C4-2B (cell line): ENCODE data around the gene TPM4.

ENCODE experiments used
- H3K27ac ChIP-seq: fragments of 450-650 bp; 2 replicates; pipeline ENCODE4 v1.5.1; 2017
- ZFX ChIP-seq: fragments of 450-650 bp; IDR thresholded peaks from 2 replicates; pipeline ENCODE4 v1.6.1; 2017
- TF ChIP-seq, protein P1 (sequence below): fragments of 450-650 bp; conservative IDR thresholded peaks from 2 replicates; pipeline ENCODE4 v1.5.1; 2017; ENCODE audit warnings: mild to moderate bottlenecking

The TPM4 gene

DNA sequence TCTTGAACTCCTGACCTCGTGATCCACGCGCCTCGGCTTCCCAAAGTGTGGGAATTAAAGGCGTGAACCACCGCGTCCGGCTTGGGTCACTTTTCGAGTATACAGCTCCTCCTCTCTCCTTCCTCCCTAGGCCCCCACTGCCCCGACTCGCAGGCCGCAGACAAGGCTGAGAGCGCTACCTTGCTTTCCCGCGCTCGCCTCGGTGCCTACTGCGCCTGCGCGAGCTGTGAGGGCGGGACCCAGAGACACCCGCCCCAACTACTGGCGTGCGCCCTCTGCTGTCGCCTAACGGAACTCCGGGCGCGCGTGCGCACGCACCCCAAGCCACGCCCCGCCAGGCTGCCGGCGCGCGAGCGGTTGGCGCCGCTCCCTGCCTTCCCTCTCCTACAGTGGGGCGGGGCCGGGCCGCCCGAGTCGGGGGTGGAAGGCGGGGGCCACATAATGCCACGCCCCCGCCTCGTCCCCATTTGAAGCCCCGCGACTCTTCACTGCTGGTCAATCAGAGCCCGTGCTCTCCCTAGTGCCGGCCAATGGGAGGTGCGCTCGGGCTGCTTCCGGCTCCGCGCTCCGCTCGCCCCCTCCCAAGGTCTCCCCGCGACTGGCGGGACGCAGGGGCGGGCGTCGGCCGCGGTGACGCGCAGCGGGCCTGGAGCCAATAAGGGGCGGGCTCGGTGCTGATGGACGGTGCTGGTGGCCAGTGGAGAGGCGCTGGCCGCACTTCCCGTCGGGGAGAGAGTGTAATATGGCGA is 35.0 kb downstream of the TPM4 start, which contains the start of gene RAB8A:
Gene RAB8A, plus strand, starts transcription at position 730 of the 749 bp plus-strand sequence. Its CDS starts 13 bp downstream, at position 743.
- TF ChIP-seq, protein P1, sequence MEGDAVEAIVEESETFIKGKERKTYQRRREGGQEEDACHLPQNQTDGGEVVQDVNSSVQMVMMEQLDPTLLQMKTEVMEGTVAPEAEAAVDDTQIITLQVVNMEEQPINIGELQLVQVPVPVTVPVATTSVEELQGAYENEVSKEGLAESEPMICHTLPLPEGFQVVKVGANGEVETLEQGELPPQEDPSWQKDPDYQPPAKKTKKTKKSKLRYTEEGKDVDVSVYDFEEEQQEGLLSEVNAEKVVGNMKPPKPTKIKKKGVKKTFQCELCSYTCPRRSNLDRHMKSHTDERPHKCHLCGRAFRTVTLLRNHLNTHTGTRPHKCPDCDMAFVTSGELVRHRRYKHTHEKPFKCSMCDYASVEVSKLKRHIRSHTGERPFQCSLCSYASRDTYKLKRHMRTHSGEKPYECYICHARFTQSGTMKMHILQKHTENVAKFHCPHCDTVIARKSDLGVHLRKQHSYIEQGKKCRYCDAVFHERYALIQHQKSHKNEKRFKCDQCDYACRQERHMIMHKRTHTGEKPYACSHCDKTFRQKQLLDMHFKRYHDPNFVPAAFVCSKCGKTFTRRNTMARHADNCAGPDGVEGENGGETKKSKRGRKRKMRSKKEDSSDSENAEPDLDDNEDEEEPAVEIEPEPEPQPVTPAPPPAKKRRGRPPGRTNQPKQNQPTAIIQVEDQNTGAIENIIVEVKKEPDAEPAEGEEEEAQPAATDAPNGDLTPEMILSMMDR = peak; percentile 98
- peak; percentile 37; the same call in 1 of the 2 replicates for TF ChIP-seq ZFX
- H3K27ac ChIP-seq = peak within 1 kb of the TSS; percentile 94

DNA sequence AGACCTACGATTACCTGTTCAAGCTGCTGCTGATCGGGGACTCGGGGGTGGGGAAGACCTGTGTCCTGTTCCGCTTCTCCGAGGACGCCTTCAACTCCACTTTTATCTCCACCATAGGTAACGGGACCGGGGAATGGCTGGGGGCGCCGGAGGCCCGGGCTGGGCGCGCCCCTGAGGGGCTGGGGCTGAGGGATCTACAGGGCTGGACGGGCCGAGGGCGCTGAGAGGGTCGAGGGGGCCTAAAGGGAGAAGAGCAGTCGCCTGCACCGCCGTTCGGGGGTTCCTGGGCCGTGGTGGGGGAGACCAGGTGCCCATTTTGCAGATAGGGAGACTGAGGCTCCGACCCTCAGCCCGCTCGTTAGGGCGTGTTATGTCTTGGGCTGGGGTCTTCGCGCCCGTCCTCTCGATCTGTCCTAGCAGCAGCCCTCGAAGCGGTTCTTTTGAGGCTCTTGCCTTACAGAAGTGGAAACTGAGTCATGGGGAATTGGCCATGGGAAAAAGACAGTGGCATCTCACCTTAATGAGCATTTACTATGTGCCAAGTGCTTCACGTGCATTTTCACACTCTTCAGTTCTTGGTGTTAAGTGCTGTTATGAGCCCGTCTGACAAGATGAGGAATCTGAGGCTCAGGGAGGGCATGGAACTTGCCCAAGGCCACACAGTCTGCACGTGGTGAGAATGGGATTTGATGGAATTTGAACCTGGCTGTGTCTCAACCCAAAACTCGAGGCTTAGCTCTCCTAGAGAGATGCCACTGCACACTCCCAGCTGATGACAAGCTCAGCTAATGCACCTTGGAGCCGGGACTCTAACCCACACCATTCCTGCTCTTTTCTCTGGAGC is 35.8 kb downstream of the TPM4 start:
- peak overlapping the region; percentile 94 for H3K27ac ChIP-seq
- TF ChIP-seq ZFX = no peak
- TF ChIP-seq, protein P1 = no peak

DNA sequence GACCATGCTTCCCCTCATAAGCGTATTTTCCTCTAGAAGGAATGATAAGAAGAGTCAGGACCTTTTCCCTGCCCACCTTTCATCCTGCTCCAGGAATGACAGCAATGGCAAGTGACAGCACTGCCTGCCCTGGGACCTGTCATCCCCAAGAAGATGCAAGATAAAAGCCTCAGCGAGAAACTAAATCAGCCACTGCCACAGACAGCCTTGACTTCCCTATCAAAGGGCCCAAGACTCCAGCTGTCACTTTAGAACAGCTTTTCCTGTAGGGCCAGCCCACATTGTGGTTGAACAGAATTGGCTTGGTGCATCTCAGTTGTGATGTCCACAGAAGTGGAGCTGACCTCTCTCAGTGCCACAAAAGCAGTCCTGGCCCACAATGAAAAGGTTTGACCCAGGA is 36.5 kb downstream of the TPM4 start:
- TF ChIP-seq ZFX = no peak
- TF ChIP-seq, protein P1 = no peak
- peak overlapping the region; percentile 94 for H3K27ac ChIP-seq

DNA sequence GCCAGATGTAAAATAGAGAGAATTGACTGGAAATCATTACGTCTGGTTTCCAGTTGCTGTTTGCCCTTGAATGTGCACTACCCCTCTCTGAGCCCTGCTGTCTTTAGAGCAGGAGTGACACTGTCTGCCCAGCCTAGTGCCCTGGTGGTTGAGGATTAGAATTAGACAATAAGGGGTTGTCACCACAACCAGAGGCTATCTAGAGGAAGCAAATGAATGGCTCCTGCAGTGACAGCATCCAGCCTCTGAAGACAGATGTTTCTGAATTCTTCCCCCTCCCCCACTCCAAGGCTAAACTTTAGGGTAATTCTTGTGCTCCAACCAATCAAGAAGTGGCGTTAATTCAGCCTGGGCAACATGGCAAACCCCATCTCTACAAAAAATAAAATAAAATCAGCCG is 37.4 kb downstream of the TPM4 start:
- TF ChIP-seq, protein P1 = no peak
- TF ChIP-seq ZFX = no peak
- no peak overlapping the region for H3K27ac ChIP-seq

DNA sequence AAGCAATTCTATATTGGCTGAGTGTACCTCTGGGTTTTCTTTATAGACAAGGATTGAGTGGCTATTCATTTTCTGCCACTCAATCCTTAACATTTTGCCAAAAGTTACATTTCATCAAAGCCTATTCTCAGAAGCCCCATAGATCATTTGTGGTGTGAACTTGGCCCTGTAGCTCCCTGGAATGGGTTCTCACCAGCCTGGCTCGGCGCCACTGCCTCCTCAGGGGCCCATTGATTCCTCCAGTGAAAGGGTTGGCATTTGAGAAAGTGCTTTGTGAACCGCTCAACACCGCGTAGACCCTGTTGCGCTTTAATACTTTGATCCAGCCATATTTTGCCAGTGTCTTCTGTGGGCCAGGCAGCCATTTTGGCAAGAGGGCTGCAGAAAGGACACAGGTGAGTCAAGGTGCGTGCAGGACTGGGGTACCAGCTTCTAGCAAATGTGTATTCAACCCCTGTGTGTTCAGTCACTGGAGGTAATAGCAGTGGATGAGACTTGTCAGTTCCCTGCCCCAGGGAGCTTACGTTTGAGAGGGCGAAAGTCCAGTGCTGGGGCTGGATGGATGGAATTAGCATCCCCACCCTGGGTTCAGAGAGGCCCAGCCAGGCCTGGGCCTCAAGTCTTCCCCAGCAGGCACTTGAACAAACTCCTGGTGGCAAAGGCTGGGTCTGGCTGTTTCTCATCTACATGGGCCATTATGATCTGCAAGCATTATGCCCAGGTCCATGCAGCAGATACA is 39.2 kb downstream of the TPM4 start:
- no peak overlapping the region for H3K27ac ChIP-seq
- TF ChIP-seq ZFX = no peak
- TF ChIP-seq, protein P1 = no peak

DNA sequence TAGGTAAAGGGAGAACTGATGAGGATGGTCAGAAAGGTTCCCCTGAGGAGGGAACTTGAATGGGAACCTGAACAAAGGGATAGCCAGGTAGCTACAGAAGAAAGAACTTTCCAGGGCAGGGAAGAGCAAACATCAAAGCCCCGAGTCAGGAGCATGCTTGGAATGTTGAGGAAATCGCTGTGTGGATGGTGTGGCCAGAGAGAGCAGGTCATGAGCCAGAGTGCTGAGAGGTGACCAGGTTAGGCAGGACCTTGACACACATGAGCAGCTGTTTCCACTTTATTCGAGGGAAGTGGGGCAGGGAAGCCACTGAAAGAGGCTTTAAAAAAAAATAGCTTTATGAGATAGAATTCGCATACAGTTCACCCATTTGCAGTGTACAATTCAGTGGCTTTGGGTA is 39.8 kb downstream of the TPM4 start:
- H3K27ac ChIP-seq = no peak overlapping the region
- TF ChIP-seq, protein P1 = no peak
- TF ChIP-seq ZFX = no peak
